ENCODE results near the gene POMT1.

POMT1 gene

DNA sequence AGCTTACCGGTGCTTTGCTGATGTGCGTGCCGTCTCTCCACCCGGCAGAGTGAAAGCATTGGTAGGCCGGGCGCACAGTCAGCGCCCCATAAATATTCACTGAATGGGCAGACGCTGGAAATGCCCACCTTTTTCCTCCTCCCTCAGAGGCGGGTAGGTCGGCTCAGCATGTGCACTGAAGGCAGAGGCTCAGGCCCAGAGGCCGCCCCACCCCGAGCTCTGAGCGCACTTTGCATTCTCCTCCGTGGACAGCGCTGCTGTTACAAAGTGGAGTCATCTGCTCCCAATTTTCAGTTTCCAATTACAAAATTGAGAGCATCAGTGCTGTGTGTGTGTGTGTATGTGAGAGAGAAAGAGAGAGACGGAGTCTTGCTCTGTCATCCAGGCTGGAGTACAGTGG, 17.8 kb downstream of the POMT1 start:
- H3K79me2 ChIP-seq (ENCODE audit: control insufficient read depth, low read length): no peaks in the 10 kb centered on the region
- H4K20me1 ChIP-seq (ENCODE audit: control insufficient read depth, insufficient read depth, low read depth, low read length): no peaks in the 10 kb centered on the region
- peaks cover 73% of the 10 kb centered on the region for H3K36me3 ChIP-seq (ENCODE audit: control insufficient read depth, low read length)
- no peaks in the 10 kb centered on the region for H3K27me3 ChIP-seq (ENCODE audit: control insufficient read depth, low read length)
- peaks cover 10% of the 10 kb centered on the region for H3F3A ChIP-seq (ENCODE audit: control insufficient read depth, insufficient read depth)
- TF ChIP-seq, protein P1, sequence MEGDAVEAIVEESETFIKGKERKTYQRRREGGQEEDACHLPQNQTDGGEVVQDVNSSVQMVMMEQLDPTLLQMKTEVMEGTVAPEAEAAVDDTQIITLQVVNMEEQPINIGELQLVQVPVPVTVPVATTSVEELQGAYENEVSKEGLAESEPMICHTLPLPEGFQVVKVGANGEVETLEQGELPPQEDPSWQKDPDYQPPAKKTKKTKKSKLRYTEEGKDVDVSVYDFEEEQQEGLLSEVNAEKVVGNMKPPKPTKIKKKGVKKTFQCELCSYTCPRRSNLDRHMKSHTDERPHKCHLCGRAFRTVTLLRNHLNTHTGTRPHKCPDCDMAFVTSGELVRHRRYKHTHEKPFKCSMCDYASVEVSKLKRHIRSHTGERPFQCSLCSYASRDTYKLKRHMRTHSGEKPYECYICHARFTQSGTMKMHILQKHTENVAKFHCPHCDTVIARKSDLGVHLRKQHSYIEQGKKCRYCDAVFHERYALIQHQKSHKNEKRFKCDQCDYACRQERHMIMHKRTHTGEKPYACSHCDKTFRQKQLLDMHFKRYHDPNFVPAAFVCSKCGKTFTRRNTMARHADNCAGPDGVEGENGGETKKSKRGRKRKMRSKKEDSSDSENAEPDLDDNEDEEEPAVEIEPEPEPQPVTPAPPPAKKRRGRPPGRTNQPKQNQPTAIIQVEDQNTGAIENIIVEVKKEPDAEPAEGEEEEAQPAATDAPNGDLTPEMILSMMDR (IDR thresholded peaks at IDR 0.05; ENCODE audit: low read depth, low read length, poor library complexity, severe bottlenecking): no peak
- TF ChIP-seq EZH2phosphoT487 (IDR thresholded peaks at IDR 0.05; ENCODE audit: borderline replicate concordance, low read length): no peak
- H3K9me2 ChIP-seq (replicated peaks; ENCODE audit: control insufficient read depth, low read length): no peaks in the 10 kb centered on the region
- H3K27ac ChIP-seq (ENCODE audit: low read depth, low read length): no peak overlapping the region
- no peaks in the 10 kb centered on the region for H3K4me1 ChIP-seq (ENCODE audit: control insufficient read depth, low read length)
- no peak overlapping the region for H3K4me2 ChIP-seq (ENCODE audit: low read length)
- H3K9me3 ChIP-seq (ENCODE audit: control insufficient read depth, insufficient read depth, low read length): peaks cover 6% of the 10 kb centered on the region; the same call in 1 of the 2 replicates
- H3K4me3 ChIP-seq (ENCODE audit: low read length): no peak overlapping the region

DNA sequence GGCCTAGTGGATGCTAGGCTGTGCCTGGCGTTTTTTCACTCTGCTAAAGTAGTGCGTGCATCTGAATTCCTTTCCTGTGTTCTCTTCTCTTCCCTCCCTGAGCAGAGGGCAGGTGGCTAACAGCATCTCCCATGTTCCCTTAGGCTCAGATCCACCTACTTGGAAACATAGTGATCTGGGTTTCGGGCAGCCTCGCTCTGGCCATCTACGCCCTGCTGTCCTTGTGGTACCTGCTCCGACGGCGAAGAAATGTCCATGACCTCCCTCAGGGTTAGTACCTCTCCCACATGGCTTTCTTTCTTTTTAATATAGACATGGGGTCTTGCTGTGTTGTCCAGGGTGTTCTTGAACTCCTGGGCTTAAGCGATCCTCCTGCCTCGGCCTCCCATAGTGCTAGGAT, 18.5 kb downstream of the POMT1 start:
- Histone ChIP-seq H3K9me3 (ENCODE audit: control insufficient read depth, insufficient read depth, low read length) (peaks cover 1% of the 10 kb centered on the region; the same call in 1 of the 2 replicates), H3K36me3 (ENCODE audit: control insufficient read depth, low read length) (peaks cover 73% of the 10 kb centered on the region)
- TF ChIP-seq, protein P1 (IDR thresholded peaks at IDR 0.05; ENCODE audit: low read depth, low read length, poor library complexity, severe bottlenecking): no peak
- no peak for TF ChIP-seq EZH2phosphoT487 (IDR thresholded peaks at IDR 0.05; ENCODE audit: borderline replicate concordance, low read length)

DNA sequence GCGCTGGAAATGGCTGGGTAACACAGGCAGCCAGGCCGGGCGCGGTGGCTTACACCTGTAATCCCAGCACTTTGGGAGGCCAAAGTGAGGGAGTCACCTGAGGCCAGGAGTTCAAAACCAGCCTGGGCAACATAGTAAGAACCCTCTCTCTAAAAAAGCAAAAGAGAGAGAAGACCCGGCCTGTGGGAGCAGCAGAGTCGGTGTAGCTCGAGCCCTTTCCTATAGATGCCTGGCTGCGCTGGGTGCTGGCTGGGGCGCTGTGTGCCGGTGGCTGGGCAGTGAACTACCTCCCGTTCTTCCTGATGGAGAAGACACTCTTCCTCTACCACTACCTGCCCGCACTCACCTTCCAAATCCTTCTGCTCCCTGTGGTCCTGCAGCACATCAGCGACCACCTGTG, 19.1 kb downstream of the POMT1 start:
- H3K36me3 ChIP-seq (ENCODE audit: control insufficient read depth, low read length): peaks cover 73% of the 10 kb centered on the region

More for the DNA sequence above, 18.5 kb downstream of the POMT1 start:
- Histone ChIP-seq H3K27me3 (ENCODE audit: control insufficient read depth, low read length) (no peaks in the 10 kb centered on the region), H3K4me2 (ENCODE audit: low read length) (no peak overlapping the region), H3K9me2 (replicated peaks; ENCODE audit: control insufficient read depth, low read length) (no peaks in the 10 kb centered on the region), H3K79me2 (ENCODE audit: control insufficient read depth, low read length) (no peaks in the 10 kb centered on the region), H3F3A (ENCODE audit: control insufficient read depth, insufficient read depth) (peaks cover 3% of the 10 kb centered on the region), H3K4me3 (ENCODE audit: low read length) (no peak overlapping the region), H4K20me1 (ENCODE audit: control insufficient read depth, insufficient read depth, low read depth, low read length) (no peaks in the 10 kb centered on the region), H3K27ac (ENCODE audit: low read depth, low read length) (no peak overlapping the region), H3K4me1 (ENCODE audit: control insufficient read depth, low read length) (no peaks in the 10 kb centered on the region)

More for the DNA sequence above, 19.1 kb downstream of the POMT1 start:
- H3K4me2 ChIP-seq (ENCODE audit: low read length): no peak overlapping the region
- no peaks in the 10 kb centered on the region for H3K9me2 ChIP-seq (replicated peaks; ENCODE audit: control insufficient read depth, low read length)
- H3K27ac ChIP-seq (ENCODE audit: low read depth, low read length): no peak overlapping the region
- no peaks in the 10 kb centered on the region for H3K79me2 ChIP-seq (ENCODE audit: control insufficient read depth, low read length)
- no peaks in the 10 kb centered on the region for H4K20me1 ChIP-seq (ENCODE audit: control insufficient read depth, insufficient read depth, low read depth, low read length)
- H3K9me3 ChIP-seq (ENCODE audit: control insufficient read depth, insufficient read depth, low read length): no peaks in the 10 kb centered on the region
- no peaks in the 10 kb centered on the region for H3K4me1 ChIP-seq (ENCODE audit: control insufficient read depth, low read length)
- H3K27me3 ChIP-seq (ENCODE audit: control insufficient read depth, low read length): no peaks in the 10 kb centered on the region
- no peak overlapping the region for H3K4me3 ChIP-seq (ENCODE audit: low read length)
- H3F3A ChIP-seq (ENCODE audit: control insufficient read depth, insufficient read depth): no peaks in the 10 kb centered on the region
- no peak for TF ChIP-seq EZH2phosphoT487 (IDR thresholded peaks at IDR 0.05; ENCODE audit: borderline replicate concordance, low read length)
- TF ChIP-seq, protein P1 (IDR thresholded peaks at IDR 0.05; ENCODE audit: low read depth, low read length, poor library complexity, severe bottlenecking): no peak

Data from DOHH2 (cell line).